Right lobe of liver (tissue), 4 donors: ENCODE measurements around the gene PRKN.

ENCODE experiments used
- CTCF ChIP-seq, 4 donors: fragments of 200-600 bp in 3 of 4; fragments of 450-650 bp in 1 of 4; IDR thresholded peaks; one replicate each; pipeline versions ENCODE4 v1.5.1 to v1.8.0; 2016 to 2022; ENCODE audit warnings: antibody characterized with exemption in 4 of 4, mild to moderate bottlenecking in 2 of 4
- POLR2A ChIP-seq: fragments of 450-650 bp; IDR thresholded peaks from one replicate; pipeline ENCODE4 v1.6.1; 2017; ENCODE audit warnings: antibody characterized with exemption, mild to moderate bottlenecking
- donor health status: DM: no; HTN: no; CAD: no.
- donor health status: DM: no; HTN: no; CAD: no.
- donor health status: DM: no; HTN: yes; CAD: no.

GRCh38 chr6:161837449-161837735 is 890.2 kb downstream of the PRKN start:
- TF ChIP-seq CTCF (IDR thresholded peaks at IDR 0.05) (no peak), POLR2A (no peak)
